GM21367 (cell line): Measurements from ENCODE around the gene TMEFF2.
"Not testable (repeated sequence)": the region's sequence is repeated elsewhere in the genome, so short reads cannot be mapped to it uniquely, and the experiment has no call there.

Experiments used
- ATAC-seq: cut with Tn5 transposase; IDR thresholded peaks from one replicate; pipeline ENCODE4 v1.9.1; 2021; ENCODE audit not compliant: unreplicated experiment

TMEFF2 gene

GRCh38 chr2:191938779-191939178, 256.0 kb downstream of the TMEFF2 start:
- no peak for ATAC-seq

DNA sequence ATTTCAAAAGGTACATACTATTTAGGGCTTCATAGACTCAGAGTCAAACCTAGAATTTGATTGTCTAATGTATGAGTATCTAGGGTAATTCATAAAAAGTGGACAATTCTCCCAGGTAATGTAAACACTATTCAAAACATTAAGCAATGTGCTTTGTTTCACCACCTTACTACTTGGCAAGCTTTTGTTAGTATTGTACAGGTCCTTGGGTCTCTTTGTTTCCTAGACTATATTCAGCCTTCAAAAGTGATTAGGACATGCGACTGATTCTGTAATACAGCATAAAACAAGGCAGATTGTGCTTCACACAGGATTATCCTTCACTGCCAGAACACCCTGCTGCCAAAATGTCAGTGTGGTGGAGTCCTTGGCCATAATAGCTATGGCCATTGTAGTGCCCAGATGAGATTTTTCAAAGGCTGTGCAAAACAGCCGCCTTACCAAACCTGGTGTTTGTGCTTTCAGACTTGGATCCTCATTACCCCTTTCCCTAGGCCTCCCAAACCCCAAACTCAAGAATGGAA, 257.8 kb downstream of the TMEFF2 start:
- ATAC-seq, result no peak

DNA sequence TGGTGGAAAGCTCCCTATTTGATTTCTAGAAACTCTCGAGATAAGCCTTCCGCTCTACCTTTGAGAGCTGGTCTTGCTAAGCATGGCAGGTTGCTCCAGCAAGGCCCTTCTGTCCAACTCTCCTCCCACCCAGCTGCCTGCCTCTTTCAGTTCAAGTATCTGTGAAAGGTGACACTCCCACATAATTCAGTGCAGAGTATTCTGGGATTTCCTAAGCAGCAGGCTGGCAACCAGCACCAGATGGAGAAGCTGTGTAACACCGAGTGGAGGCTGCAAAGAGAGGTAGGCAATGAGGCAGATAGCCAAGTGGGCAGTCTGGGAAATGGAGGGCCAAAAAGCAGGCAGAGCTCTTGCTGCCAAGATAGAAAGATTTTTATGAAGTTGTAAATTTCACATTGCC, 259.5 kb downstream of the TMEFF2 start:
- ATAC-seq, result no peak

DNA sequence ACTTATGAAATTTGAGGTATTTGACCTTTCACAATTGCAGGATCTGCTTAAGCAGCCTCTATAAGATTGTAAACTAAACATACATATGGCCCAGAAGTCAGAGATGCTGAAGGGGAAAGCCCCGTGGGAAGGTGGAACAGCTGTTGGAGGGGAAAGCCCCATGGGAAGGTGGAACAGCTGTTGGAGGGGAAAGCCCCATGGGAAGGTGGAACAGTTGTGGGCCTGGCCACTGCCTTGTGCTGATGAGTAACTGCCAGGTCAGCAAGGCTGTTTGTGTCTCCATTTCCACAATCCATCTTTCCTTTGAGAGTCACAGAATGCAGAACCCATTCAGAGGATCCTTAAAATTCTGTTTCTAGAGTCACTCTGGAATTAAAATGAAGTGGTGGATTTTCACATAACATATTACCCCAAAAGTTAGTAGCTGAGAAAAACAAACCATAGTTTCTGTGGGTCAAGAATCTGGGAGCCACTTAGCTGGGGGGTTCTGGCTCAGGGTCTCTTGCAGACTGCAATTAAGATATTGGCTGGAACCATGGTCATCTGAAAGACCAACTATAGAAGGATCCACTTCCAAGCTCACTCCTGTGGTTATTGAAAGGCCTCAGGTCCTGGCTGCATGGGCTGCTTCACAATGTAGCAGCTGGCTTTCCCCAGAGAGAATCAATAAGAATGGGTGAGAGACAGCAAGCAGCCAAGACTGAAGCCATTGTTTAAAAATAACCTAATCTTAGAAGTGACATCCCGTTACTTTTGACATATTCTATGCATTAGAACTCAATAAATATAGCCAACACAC, 261.2 kb downstream of the TMEFF2 start:
- ATAC-seq, result peak; percentile 81

GRCh38 chr2:191932286-191932685, 262.4 kb downstream of the TMEFF2 start:
- no peak for ATAC-seq

DNA sequence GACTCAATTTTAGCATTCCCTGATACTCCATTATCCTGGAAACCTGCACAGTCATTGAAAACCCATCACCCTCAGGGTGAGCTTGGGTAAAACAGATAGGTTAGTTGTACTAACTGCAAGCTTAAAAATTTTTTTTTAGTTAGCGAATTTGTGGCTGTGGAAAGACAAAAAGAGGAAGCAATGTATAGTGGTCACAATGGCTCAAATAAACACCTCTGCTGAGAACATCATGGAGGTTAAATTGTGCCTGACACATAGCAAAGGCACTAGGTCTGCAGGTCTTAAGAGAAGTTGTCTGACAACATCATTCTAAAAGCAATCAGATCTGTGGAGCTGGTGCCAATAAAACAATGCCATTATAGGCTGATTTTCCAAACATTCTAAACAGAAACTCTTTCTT, 263.4 kb downstream of the TMEFF2 start:
- no peak for ATAC-seq

- ATAC-seq, result no peak
These were observed 264.5 kb downstream of the TMEFF2 start for GRCh38 chr2:191930205-191930604.

GRCh38 chr2:191929288-191929687, 265.4 kb downstream of the TMEFF2 start:
- ATAC-seq, result no peak

GRCh38 chr2:191927991-191928390, 266.7 kb downstream of the TMEFF2 start:
- no peak for ATAC-seq

DNA sequence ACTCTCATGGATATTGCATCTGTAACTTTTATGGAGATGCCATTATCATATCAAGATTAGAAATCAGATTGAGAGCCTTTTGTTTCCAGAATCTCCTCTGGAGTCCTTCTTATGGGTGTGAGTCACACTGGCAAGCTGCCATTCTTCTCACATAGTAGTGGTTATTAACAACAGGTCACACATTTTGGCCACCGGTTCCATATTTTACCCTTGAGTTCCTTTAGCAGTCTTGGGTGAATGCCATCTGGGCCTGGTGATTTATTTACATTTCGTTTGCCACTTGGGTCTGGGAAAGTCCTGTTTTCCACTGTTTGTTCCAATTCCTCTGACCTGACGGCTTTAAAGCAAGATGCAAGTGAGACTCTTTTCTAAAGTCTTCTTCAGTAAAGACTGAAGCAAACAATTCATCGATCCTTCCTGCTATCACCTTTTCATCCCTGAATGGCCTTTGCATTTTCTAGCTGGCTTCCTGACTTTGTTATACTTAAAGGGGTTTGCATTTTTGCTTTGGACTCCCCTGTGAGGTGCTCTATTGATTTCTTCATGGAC, 267.3 kb downstream of the TMEFF2 start:
- ATAC-seq, result no peak

DNA sequence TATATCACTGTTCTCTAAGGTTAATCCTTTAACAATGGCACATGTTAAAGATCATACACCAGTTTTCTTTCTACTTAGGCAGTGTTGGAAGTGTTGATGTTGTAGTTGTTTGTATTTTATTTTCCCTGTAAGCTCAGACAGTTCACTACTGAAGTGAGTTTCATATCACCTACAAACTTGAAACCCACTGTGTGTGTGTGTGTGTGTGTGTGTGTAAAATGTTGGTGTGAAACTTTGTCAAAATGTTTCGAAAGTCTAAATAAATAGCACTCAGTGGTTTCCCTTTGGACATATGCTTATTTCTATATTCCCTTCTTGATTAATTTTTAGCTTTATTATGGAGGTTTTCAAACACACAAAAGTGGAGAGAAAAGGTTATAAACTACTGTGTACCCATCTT, 268.1 kb downstream of the TMEFF2 start:
- ATAC-seq, result no peak

DNA sequence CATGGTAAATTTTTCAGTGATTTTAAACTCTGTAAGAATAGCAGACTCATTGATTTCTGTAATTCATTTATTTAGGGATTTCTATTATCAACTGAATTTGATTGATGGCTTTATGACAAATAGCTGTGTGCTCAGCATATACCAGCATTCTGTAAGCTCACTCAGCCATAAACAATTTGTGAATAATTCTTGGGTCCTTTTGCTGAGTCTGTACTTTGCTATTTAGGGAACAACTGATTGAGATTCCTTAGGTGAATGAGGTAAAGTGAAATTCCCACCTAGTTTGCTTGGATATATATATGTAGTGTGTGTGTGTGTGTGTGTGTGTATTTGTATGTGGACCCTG, 271.1 kb downstream of the TMEFF2 start:
- ATAC-seq, result no peak

DNA sequence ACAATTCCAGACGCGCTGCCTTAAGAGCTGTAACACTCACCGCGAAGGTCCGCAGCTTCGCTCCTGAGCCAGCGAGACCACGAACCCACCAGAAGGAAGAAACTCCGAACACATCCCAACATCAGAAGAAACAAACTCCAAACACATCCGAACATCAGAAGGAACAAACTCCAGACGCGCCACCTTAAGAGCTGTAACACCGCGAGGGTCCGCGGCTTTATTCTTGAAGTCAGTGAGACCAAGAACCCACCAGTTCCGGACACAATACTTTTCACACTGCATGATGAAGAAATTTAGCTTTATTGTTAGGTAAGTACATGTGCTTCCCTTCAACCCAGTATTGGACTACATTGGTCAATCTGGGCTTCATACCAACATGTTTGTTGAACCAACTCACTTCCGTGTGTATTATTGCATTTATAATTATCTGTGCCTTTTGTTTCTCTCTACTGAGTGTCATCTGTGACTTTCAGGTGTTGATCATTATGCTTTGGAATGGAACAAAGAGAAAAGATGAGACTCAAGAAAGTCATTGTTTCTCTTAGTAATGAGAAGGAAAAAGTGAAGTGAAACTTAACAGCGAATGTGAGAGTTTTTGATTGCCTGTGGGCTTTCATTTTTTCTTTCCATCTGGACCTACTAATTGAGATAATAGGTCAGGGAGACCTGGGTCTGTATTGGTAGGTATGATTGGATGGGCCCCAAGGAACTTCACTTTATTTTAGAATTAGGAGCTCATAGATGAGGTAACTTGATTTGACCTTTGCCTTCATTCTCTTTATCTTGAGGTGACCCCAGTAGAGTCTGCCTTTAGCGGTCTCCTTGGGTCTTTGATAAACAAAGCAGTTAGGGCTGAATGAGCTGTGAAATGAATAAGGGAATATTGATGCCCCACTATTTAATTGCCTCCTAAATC, 271.7 kb downstream of the TMEFF2 start:
- peak; percentile 98 for ATAC-seq

DNA sequence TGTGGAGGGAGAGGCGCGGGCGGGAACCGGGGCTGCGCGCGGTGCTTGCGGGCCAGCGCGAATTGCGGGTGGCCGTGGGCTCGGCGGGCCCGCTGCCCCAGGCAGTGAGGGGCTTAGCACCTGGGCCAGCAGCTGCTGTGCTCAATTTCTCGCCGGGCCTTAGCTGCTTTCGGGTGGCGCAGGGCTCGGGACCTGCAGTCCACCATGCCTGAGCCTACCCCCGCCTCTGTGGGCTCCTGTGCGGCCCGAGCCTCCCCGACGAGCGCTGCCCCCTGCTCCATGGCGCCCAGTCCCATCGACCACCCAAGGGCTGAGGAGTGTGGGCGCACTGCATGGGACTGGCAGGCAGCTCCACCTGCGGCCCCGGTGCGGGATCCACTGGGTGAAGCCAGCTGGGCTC, 273.1 kb downstream of the TMEFF2 start:
- not testable (repeated sequence) for ATAC-seq

GRCh38 chr2:191920502-191920901, 274.2 kb downstream of the TMEFF2 start:
- ATAC-seq, result no peak

DNA sequence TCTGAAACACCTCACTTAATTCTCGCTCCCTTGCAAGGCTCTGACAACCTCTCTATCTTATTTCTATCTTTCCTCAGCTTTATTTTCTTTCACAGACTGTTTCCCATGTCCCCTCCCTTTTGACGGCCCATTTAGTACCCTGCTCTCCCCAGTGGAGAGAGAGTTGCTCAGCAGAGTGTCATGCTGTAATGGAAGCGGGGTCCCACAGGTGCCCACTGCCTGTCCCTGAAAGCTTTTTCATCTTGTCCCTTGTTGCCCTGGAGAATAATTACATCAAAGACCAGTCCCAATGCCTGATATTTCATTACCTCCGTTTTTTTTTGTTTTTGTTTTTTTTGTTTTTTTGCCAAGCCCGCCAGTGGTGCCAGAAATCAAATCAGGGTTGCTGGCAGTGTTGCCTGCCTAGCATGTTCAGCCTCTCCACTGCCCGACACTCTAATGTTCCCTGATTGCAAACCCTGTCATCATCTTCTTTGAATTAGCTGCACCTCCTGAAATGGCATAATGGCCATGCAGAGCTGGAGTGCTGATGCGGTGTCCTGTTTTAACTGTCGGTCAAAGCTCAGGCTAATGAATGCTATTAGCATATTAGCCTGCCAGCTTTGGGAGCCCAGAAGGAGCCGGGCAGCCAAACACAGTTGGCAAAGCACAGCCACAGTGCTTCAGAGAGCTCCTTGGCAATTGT, 276.6 kb downstream of the TMEFF2 start:
- ATAC-seq, result no peak

GRCh38 chr2:191917430-191917881, 277.3 kb downstream of the TMEFF2 start:
- no peak for ATAC-seq

DNA sequence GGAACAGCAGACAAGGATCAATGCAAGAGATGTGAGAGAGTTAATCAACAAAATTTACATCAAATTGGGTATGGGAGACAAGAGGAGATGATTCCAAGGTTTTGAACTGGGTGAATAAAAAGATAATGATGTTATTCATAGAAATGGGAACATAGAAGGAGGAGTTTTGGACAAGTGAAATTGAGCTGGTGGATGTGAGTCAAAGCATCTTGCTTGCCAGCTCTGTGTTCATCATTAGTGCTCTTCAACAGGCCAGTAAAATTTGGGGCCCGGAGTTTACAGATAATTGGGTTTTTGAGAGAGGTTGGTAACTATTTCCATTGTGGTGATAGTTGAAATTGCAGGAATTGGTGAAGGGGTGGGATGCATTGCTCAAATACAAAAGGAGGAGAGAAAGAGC, 277.9 kb downstream of the TMEFF2 start:
- no peak for ATAC-seq

- no peak for ATAC-seq
These were observed 279.0 kb downstream of the TMEFF2 start for GRCh38 chr2:191915750-191916149.

DNA sequence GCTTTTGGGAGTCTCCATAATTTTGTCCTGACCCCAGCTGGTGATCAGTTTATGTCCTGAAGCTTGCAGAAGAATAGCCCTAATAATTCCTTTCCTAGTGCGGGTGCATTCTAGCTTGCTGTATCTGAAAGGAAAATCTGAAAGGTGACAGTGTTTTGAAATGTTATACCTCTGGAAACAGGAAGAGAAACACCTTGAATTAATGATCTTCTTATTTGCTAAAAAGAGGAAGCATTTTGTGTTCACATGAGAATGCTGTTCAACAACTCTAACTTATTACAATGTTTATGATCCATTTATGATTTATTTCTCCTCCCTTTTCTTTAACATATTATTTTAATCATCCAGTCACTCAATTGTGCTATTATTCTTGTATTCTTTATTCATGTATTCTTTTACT, 280.9 kb downstream of the TMEFF2 start:
- no peak for ATAC-seq

GRCh38 chr2:191912764-191913163, 282.0 kb downstream of the TMEFF2 start:
- ATAC-seq, result no peak
